ENCODE results near the gene HNRNPF. TPM values are rescaled to one million over a fixed set of nuclear protein-coding genes. Genes with fewer than 3 reads are reported as not detected.
"Not testable (repeated sequence)": the region's sequence is repeated elsewhere in the genome, so short reads cannot be mapped to it uniquely, and the experiment has no call there.

The HNRNPF gene
- total RNA-seq, 1 donor from 2014 or later: 175 TPM

GRCh38 chr10:43338117-43338516 lies 70.9 kb downstream of the HNRNPF start:
- H3K27me3 Mint-ChIP-seq (ENCODE audit: insufficient read depth, low read depth): peaks cover 10% of the 10 kb centered on the region
- Histone ChIP-seq H3K79me2 (ENCODE audit: low read depth) (no peaks in the 10 kb centered on the region), H3K4me2 (peak overlapping the region; percentile 35), H3K27me3 (peaks cover 7% of the 10 kb centered on the region), H3K4me1 (peaks cover 8% of the 10 kb centered on the region), H3K9me3 (ENCODE audit: low read depth) (no peaks in the 10 kb centered on the region), H2AFZ (replicated peaks) (no peak overlapping the region), H4K20me1 (ENCODE audit: low read depth) (no peaks in the 10 kb centered on the region), H3F3A (ENCODE audit: low read depth) (peaks cover 6% of the 10 kb centered on the region), H3K27ac (no peak overlapping the region), H3K36me3 (no peaks in the 10 kb centered on the region), H3K9ac (no peak overlapping the region), H3K4me3 (no peak overlapping the region)
- H3K36me3 Mint-ChIP-seq: peaks cover 2% of the 10 kb centered on the region
- DNase-seq (ENCODE audit: low spot score): no peak
- TF ChIP-seq EZH2 (IDR thresholded peaks at IDR 0.05) (no peak), EZH2phosphoT487 (IDR thresholded peaks at IDR 0.05) (no peak), CTCF (IDR thresholded peaks at IDR 0.05) (peak; percentile 10)
- no peaks in the 10 kb centered on the region for H3K9me3 Mint-ChIP-seq
- no peak overlapping the region for H3K27ac Mint-ChIP-seq
- H3K4me3 Mint-ChIP-seq: no peak overlapping the region
- peaks cover 9% of the 10 kb centered on the region for H3K4me1 Mint-ChIP-seq

GRCh38 chr10:43337536-43337935 lies 71.5 kb downstream of the HNRNPF start:
- H3K4me2 ChIP-seq: peak overlapping the region; percentile 63
- H3K4me3 Mint-ChIP-seq; H3K36me3 ChIP-seq; H3K4me1 Mint-ChIP-seq; H4K20me1 ChIP-seq (ENCODE audit: low read depth); H3K9ac ChIP-seq; H3K27ac ChIP-seq; H3K27ac Mint-ChIP-seq; H3K9me3 Mint-ChIP-seq; H2AFZ ChIP-seq (replicated peaks); H3K9me3 ChIP-seq (ENCODE audit: low read depth); H3F3A ChIP-seq (ENCODE audit: low read depth); H3K4me3 ChIP-seq; H3K79me2 ChIP-seq (ENCODE audit: low read depth); H3K4me1 ChIP-seq; H3K36me3 Mint-ChIP-seq; H3K27me3 ChIP-seq: not testable (repeated sequence)
- H3K27me3 Mint-ChIP-seq (ENCODE audit: insufficient read depth, low read depth): peaks cover 12% of the 10 kb centered on the region
- DNase-seq (ENCODE audit: low spot score): peak; percentile 45

- Histone ChIP-seq H3K27me3 (peaks cover 7% of the 10 kb centered on the region), H3K36me3 (no peaks in the 10 kb centered on the region), H3K4me1 (peaks cover 8% of the 10 kb centered on the region), H2AFZ (replicated peaks) (no peak overlapping the region), H3K4me3 (no peak overlapping the region), H4K20me1 (ENCODE audit: low read depth) (no peaks in the 10 kb centered on the region), H3K27ac (no peak overlapping the region), H3K9ac (no peak overlapping the region), H3K9me3 (ENCODE audit: low read depth) (no peaks in the 10 kb centered on the region), H3F3A (ENCODE audit: low read depth) (peaks cover 6% of the 10 kb centered on the region), H3K4me2 (peak overlapping the region; percentile 60), H3K79me2 (ENCODE audit: low read depth) (no peaks in the 10 kb centered on the region)
- no peak overlapping the region for H3K27ac Mint-ChIP-seq
- peaks cover 9% of the 10 kb centered on the region for H3K4me1 Mint-ChIP-seq
- H3K27me3 Mint-ChIP-seq (ENCODE audit: insufficient read depth, low read depth): peaks cover 9% of the 10 kb centered on the region
- H3K36me3 Mint-ChIP-seq: peaks cover 2% of the 10 kb centered on the region
- TF ChIP-seq CTCF (IDR thresholded peaks at IDR 0.05) (no peak), EZH2phosphoT487 (IDR thresholded peaks at IDR 0.05) (no peak), EZH2 (IDR thresholded peaks at IDR 0.05) (no peak)
- DNase-seq (ENCODE audit: low spot score): no peak
- H3K4me3 Mint-ChIP-seq: no peak overlapping the region
- H3K9me3 Mint-ChIP-seq: peaks cover under 1% of the 10 kb centered on the region
Observed at GRCh38 chr10:43336641-43337318, 72.2 kb downstream of the HNRNPF start.

GRCh38 chr10:43336061-43336460 lies 72.9 kb downstream of the HNRNPF start:
- Histone ChIP-seq H3K27ac (no peak overlapping the region), H4K20me1 (ENCODE audit: low read depth) (no peaks in the 10 kb centered on the region), H3K4me2 (no peak overlapping the region), H3K27me3 (peaks cover 7% of the 10 kb centered on the region), H3K36me3 (no peaks in the 10 kb centered on the region), H3K9me3 (ENCODE audit: low read depth) (no peaks in the 10 kb centered on the region), H3K4me3 (no peak overlapping the region), H3K4me1 (peaks cover 8% of the 10 kb centered on the region), H3F3A (ENCODE audit: low read depth) (peaks cover 6% of the 10 kb centered on the region), H3K79me2 (ENCODE audit: low read depth) (no peaks in the 10 kb centered on the region), H3K9ac (no peak overlapping the region), H2AFZ (replicated peaks) (no peak overlapping the region)
- Mint-ChIP-seq H3K4me1 (peaks cover 9% of the 10 kb centered on the region), H3K36me3 (peaks cover 2% of the 10 kb centered on the region), H3K4me3 (no peak overlapping the region), H3K9me3 (peaks cover 3% of the 10 kb centered on the region), H3K27ac (no peak overlapping the region), H3K27me3 (ENCODE audit: insufficient read depth, low read depth) (peaks cover 9% of the 10 kb centered on the region)
- TF ChIP-seq CTCF (IDR thresholded peaks at IDR 0.05) (no peak), EZH2 (IDR thresholded peaks at IDR 0.05) (no peak), EZH2phosphoT487 (IDR thresholded peaks at IDR 0.05) (no peak)
- DNase-seq (ENCODE audit: low spot score): no peak

Measured in neural progenitor cell (in vitro differentiated cells).